Pulmonary artery endothelial cell (primary cell): ENCODE results near the gene CNFN. TPM values are rescaled to one million over a fixed set of nuclear protein-coding genes. Genes with fewer than 3 reads are reported as not detected.

Experiments
- DNase-seq: peaks from one replicate; pipeline ENCODE4 v3.0.0-alpha.2; 2011; ENCODE audit warnings: low read depth, low spot score
- total RNA-seq: library from RNA; depleted of rRNA; stranded (reverse); fragments of >200 nt; gene quantifications from 2 replicates; pipeline ENCODE4 v1.2.3, GENCODE V29; 2014

Gene CNFN
- total RNA-seq, 1 donor from 2014 or later, result not detected

DNA sequence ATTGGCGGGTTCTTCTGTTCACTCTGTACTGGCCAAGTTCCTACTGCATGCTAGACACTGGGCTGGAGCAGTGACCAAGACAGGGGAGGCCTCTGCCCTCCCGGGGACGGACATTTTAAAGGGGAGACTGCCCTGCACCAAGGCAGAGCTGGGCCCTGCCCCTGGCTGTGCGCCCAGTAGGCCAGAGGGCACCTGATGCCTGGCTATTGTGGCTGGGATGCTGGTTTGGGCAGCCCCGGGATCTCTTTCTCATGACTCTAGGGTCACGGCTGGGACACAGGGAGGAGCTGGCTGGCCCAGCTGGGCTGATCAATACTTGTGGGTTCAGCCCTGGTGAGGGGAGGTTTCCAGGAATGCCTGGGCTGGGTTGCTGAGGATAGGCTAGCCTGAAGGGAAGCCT, 19.4 kb upstream of the CNFN start:
- no peak for DNase-seq

DNA sequence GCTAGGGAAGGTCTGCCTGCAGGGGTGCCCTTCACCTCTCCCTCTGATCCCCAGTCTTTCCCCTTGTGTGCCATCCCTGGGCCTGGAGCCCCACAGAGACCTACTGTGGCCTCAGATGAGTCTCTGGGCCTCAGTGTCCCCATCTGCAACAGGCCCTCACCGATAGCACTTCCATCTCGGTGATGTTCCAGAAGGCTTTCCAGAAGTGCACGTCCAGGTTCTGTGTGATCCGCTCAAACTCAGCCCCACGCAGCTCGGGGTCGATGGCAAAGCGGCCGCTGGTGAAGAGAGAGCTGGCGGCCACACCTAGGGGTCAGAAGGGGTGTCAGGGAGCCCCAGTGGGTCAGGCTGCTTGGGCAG, 17.7 kb upstream of the CNFN start:
- no peak for DNase-seq

DNA sequence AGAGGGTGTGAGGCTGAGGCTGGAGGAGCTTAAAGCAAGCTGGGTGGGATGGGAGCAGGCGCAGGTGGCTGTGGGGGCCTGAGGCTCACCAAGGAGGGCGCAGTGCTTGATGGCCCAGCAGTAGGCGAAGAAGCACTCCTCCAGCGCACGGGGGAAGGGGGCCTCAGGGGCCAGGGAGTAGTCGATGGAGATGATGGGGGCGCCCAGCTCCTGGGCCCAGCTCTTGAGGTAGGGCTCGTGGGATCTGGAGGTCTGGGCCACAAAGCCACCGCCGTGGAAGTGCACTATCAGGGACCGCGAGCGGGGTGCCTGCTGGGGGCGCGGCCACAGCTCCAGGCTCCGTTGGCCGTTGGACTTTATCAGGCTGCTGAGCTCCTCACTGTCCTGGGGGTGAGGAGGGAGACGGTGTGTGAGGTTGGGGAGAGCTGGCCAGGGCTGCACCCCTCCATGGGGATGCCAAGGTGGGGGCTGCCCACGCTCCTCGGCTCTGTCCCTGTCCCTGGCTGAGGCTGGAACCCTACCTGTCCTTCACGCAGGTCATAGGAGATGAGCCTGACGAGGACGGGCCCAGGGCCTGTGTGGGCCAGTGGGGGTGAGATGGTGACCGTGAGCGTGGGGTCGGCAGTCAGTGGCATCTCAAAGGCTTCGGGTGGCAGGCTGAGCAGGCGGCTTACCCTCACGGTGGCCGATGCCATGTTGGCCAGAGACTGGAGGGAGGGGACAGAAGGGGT, 17.2 kb upstream of the CNFN start:
- no peak for DNase-seq

DNA sequence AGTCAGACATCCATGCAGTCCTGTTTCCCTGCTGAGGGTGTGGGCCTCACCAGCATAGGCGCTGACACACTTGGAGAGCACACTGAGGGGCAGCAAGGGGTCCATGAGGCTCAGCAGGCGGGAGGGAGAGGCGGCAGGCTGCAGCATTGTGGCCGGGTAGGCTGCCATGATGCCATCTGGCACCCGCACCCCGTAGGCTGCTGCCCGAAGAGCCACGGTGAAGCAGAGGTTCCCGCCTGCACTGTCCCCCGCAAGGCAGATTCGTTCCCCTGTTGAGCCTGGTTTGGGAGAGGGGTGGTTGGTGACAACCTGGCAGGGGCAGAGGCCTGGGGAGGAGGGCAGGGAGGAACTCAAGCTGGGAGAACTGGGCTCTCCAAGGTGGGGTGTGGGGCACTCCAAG, 16.0 kb upstream of the CNFN start:
- no peak for DNase-seq

DNA sequence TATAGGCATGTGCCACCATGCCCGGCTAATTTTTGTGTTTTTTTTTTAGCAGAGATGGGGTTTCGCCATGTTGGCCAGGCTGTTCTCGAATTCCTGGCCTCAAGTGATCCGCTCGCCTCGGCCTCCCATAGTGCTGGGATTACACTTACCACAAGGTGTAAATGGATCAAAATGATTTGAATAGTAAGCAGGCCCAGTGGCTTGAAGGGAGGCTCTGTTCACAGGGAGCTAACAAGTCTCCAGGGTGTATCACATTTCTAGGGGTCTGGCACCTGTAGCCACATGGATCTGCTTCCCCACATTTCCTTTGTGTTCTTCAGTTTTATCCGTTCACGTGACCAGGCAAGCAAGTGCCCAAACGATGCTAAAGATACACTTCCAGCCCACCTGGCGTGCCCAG, 13.5 kb upstream of the CNFN start:
- no peak for DNase-seq

DNA sequence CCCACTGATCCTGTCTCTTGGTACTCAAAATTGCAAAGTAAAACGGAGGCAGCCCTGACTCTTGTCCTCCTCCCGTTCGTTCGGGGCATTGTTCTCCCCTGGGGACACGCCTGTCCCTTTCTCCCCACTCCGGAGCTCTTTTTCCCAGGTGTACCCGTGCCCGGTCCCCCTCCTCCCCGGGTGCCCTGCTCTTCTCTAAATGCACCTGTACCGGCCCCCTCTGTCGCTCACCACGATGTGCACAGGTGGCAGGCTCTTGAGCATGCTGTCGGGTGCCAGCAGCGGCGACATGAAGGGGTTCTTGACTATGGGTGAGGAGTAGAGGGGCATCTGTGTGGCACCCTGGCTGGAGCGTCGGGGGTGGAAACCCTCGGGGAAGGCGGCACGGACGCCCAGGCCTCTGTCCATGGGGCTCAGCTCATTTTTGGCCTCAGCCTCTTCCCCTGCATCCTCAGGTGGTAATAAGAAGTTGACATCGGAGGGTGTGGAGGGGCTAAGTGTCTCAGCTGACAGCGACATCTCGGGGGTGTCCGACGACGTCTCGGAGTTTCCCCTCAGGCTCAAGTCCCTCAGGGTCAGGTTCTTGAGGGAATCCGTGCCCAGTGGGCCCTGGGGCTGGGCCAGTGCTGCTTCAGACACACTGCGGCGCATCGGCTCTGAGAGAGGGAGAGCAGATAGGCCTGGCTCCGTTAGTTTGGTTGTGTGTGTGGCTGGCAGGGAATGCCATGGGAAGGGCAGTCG, 12.4 kb upstream of the CNFN start:
- DNase-seq, result no peak

DNA sequence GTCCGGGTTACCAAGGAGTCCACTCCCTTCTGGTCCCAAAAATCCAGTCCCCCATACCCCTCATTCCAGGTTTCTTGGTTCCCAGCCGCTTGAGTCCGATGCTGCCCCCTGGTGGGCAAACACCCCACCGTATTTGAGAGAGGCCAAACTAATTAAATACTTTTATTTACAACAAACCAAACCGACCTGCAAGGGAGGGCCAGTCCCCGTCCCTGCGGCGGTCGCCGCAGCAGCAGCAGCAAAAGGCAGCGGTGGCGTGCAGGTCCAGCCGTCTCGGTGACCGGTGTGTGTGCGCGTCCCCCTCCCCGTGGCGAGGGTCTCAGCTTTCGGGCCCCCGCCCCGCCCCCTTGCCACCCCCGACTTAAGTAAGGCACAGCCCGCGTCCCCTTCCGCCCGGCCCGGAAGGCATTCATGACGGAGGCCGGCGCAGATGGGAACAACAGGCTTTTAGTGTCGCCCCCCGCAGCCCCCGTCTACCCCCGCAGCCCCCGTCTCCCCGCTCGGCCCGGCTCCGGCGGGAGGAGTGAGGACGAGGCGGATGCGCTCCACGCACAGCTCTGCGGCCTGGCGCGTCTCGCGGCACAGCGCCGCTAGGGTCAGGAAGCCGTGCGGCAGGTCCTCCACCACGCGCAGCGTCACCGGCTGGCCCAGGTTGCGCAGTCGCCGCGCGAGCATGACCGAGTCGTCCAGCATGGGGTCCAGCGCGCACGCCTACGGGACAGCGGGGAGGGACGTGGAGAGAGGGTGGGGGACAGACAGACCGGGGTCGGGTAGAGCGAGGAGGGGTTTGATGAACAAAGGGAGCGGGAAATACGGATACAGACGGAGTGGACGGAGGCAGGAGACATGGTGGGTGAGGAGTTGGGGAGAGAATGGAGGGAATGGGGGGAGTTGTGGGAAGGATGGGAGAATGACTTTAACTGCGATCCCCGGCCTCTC, 11.5 kb upstream of the CNFN start:
- no peak for DNase-seq

DNA sequence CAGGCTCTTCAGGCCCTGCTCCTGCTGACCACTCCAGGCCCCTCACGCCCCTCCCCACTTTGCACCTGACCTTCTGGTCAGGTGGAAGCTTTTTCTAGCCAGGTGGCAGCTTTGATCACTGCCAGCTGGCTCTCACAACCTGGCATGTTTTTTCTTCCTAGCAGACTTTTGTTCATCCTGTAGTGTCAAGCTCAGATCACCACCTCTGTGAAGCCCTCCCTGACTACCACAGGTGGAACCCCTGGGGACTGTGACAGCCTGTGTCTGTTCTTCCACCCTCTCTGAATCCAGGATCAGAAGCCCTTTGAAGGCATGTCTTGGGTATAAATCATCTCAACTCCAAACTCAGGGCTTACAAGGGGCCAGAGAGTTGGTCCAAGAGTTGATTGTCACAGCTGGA, 10.3 kb upstream of the CNFN start:
- no peak for DNase-seq

DNA sequence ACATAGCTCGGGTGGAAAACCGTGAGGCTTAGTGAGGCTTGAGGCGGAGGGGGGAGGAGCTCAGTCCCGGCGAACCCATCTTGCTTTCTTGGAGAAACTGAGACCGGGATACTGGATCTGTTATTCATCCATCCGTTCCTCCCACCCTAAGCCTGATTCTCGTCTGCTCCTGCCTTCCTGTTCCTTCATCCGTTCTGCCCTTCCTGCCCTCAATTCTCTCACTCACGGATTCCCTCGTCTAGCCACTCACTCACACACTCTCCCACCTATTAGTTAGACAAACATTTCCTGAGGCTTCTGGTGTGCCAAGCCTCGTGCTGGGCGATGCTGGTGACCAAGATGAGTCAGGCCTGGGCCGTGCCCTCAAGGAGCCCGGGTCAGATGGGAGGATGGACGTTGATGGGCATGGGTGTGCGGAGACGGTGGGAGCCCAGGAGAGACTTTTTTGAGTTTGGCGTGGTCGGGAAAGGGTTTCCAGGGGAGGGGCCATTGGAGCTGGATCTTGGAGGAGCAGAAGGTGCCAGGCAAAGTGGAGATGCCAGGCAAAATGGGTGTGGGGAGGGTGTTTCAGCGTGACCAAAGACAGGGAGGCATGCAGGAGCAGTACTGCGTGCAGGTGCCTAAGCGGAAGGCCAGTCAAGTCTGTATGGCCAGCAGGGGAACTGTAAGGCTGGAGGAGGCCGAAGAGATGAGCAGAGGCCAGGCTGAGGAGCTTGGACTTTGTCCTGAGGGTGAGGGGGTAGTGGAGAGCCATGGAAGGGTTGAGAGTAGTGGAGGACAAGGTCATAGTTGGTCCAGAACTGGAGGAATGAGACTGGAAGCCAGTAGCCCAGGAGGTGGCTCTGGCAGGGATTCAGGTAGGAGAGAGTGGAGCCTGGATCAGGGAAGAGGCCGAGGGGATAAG, 7.4 kb upstream of the CNFN start:
- DNase-seq, result no peak

DNA sequence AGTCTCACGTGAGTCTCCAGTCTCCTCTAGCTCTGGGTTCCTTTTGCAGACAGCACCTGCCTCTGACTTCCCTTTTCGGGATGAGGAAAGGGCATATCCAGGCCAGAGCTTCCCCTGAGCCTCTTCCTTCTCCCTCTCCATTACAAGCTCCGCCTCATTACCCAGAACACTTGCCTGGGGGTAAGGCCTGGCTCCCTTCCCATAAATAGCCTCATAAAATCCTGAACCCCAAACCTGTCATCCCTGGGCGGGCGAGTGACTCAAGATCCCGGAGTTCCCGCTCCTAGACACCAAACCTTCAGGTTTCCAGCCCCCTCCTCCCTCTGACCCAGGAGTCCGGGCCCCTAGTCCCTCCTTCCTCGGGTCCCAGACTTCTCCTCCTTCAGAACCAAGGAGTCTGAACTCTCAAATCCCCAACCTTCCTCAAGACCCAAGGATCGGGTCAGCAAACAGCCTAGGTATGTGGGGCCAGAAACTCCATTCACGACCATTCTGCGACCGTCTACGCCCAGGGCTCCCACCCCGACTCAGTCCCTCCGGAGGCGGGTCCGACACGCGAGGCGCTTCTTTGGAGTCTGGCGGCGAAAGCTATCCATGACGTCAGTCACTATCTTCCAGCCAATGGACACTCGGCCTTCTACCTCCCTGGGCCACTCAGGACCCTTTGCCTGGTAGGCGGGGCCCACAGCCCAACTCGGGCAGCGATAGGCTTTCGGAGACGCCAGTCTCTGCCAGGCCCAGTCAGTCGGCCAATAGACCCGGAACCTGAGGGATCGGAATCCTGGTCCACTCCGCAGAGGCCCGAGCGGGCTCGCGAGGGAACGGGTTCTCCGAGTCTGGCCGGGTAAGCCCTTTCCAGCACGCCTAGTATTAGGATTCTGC, 6.5 kb upstream of the CNFN start:
- peak; percentile 96 for DNase-seq

DNA sequence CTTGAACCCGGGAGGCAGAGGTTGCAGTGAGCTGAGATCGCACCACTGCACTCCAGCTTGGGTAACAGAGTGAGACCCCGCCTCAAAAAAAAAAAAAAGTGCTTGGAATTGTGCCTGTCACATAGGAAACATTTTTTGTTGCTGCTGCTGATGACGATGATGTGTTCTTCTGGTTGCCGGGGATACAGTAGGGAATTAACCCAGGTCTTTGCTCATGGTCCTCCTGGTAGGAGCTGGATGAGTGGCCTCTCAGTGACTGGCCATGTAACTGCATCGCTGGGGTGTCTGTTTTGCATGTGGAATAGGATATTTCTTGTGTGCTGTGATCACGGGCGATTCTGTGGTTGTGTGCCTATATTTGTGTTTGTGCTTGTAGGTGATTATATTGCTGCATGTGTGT, 4.7 kb upstream of the CNFN start:
- no peak for DNase-seq

DNA sequence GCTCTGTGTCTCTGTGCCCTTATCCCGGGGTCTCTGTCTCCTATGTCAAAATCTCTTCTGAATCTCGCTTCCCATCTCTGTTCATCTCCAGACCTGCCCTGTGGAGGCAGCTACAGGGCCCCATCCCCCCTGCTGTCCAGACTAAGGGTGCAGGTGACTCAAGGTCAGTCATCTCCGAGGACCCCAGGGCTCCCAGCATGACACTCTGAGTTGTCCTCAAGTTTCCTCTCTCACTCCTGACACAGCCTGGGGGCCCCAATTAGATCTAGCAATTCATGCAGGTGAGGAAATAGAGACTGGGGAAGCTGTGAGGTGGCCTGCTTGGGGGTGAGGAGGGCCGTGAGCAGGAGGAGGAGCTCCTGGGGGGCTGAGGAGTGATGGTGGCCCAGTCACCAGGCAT, 2.1 kb upstream of the CNFN start:
- DNase-seq, result no peak

DNA sequence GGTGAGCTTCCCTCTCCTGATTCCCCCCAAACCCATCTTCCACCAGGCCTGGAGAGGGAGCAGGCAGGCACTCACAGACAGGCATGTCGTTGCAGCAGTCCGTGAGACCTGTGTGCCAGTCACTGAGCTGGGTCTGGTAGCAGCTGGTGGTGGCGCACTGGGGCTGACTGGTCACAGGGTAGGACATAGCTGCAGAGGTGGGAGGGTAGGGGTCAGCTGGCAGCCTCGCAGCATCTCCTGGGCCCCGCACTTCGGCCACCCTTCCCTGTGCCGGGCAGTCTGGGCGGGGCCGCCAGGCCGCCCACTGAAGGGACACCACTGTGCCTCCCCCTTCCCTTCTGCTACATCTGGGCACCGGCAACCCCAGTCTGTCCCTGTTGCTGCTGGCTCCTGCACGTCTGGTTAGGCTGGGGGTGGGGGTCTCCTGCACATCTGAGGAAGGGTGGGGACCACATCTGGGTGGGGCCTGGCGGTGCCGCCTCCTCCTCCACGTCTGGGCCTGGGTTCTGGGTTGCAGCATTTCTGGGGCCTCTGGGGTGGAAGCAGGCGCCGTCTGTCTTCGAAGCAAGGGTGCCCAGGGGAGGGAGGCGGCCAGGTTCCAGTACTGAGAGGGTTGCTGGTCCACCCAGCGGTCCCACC, 1.1 kb downstream of the CNFN start:
- no peak for DNase-seq

DNA sequence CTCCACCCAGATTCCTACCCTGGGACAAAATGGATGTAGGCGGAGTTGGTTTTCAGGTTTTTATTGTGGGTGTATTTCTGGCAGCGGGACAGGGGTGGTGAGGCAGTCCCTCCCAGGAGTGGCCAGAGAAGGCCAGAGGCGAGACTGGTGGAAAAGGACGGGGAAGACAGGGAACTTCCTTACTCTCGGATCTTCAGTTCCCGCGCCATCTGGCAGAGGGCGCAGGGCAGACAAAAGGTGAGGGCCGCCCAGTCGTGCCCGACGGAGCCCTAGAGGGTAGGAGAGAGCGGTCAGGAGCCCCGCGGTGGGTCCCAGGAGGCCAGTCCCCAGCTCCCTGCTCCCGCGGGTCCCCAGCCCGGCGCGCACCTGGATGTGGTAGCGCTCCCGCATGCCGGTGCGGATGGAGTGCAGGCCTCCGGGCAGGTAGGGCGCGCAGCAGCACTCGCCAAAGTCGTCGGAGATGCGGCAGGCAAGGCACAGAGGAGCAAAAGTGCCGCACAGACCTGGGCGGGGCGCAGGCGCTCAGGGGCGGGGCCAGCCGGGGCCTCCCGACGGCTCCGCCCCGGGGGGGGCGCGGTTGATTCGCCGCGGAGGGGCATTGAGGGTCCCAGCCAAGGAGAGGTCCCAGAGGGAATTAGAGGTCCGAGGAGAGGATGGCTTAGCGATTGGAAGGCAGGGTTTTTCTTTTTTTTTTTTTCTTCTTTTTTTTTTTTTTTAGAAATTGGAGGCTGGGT, 3.0 kb downstream of the CNFN start:
- DNase-seq, result no peak

DNA sequence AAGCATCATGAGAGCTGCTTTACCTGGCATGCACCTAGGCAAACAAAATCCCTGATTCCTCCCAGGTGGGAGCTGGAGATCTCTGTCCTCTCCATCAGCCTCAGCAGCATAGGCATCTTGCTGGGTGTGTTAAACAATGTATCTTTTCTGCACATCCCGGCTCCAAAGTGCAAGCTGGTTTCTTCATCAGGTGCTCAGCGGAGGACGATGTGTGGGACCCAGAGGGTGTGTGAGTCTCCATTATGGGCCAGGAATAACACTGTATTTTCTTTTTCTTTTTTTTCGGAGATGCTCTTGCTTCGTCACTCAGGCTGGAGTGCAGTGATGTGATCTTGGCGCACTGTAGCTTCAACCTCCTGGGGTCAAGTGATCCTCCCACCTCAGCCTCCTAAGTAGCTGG, 9.9 kb downstream of the CNFN start:
- no peak for DNase-seq

DNA sequence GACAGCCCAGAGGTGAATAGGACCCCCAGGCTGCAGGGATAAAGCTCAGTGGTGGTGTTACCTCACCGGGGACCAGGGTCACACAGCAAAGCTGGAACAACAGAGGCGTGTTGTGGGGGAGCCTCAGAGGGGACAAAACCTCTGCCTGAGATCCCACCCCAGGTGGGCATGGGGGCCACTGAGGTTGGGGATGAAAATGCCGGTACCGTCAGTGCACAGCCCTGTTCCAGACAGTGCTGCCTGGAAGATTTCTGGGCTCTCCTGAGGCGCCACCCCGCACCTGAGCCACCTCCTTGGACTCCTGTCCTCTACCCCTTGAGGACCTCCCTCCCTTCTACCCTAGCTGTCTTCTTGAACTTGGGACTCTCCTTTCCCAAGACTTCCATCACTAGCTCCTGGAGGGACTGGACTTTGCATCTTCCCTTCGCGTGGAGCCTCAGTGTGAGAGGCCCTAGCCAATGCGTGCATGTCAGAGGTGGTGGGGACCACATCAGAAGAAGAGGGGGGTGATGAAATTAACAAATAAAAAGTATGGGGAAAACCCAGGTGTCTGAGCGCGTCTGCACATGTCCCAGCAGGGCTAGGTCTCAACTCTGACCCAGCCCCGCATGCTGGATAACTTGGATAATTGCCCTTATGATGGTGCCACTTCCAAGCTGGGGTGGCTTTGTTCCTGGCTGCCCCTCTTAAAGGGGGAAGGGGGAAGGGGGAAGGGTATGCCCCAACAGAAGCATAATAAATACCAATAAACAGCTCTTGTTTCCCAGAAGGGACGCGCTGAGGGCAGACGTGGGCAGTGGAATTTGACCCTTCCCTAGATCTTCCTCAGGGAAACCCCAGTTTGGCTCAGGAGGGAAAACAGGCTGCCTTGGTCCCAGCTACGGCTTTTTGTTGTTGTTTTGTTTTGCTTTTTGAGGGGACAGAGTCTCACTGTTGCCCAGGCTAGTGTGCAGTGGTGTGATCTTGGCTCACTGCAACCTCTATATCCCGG, 11.6 kb downstream of the CNFN start:
- no peak for DNase-seq

DNA sequence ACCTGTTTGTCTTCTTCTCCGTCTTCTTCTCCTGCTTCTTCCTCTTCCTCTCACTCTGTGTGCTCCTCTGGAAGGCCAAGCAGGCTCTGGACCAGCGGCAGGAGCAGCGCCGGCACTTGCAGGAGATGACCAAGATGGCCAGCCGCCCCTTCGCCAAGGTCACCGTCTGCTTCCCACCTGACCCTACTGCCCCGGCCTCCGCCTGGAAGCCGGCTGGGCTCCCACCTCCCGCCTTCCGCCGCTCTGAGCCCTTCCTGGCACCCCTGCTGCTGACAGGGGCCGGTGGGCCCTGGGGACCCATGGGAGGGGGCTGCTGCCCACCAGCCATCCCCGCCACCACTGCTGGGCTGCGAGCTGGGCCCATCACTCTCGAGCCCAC, 13.9 kb downstream of the CNFN start:
- DNase-seq, result no peak
